WTC11 (cell line): ENCODE data around the gene BORCS5.

Experiments
- CTCF ChIP-seq: fragments of 200-600 bp; IDR thresholded peaks from 2 replicates; pipeline ENCODE4 v1.8.0; 2022; ENCODE audit warnings: antibody characterized with exemption
- NR3C1 ChIP-seq: sonication (generic); formaldehyde crosslinking; conservative IDR thresholded peaks from 2 replicates; pipeline ENCODE4 v1.8.1; 2023; ENCODE audit warnings: low read depth, mild to moderate bottlenecking, missing genetic modification reagents
- ZNF121 ChIP-seq: sonication (generic); formaldehyde crosslinking; IDR thresholded peaks from 2 replicates; pipeline ENCODE4 v1.8.0; 2023; ENCODE audit warnings: missing genetic modification reagents

DNA sequence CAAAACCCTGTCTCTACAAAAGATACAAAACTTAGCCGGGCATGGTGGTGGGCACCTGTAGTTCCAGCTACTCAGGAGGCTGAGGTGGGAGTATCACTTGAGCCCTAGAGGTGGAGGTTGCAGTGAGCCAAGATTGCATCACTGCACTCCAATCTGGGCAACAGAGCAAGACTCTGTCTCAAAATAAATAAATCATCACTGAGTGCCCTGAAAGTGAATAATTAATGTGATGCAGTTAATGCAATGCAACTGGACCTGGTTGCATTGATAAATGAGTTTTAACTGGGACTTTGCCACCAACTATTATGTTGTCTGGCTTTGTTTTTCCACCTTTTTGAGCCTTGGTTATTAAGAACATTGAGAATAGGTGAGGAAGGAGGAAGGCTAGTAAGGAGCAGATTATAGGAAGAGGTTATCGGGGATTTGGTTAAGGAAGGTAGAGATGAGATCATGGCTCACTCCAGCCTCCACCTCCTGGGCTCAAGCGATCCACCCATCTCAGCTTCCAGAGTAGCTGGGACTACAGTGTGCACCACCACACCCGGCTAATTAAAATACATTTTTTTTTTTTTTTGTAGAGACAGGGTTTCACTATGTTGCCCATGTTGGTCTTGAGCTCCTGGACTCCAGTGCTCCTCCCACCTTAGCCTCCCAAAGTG is 8.0 kb downstream of the BORCS5 start:
- TF ChIP-seq CTCF: no peak
- no peak for TF ChIP-seq NR3C1
- no peak for TF ChIP-seq ZNF121 (CRISPR knock-in tag)
